AG10803 (cell line): ENCODE results near the gene FBXO44.

Source experiments
- DNase-seq: peaks from one replicate; pipeline ENCODE4 v3.0.0; 2010; ENCODE audit warnings: low read depth
- H3K4me3 ChIP-seq: 2 replicates; pipeline ENCODE4 v1.5.1; 2011; ENCODE audit warnings: mild to moderate bottlenecking, low read length, control low read depth
- CTCF ChIP-seq: conservative IDR thresholded peaks from 2 replicates; pipeline ENCODE4 v1.5.1; 2011; ENCODE audit warnings: mild to moderate bottlenecking, low read length, control low read depth, inconsistent platforms

The FBXO44 gene

GRCh38 chr1:11650331-11650991 is 4.2 kb upstream of the FBXO44 start:
- peak; percentile 54 for DNase-seq
- no peak overlapping the region for H3K4me3 ChIP-seq
- TF ChIP-seq CTCF = peak; percentile 52

GRCh38 chr1:11651017-11651416 is 3.7 kb upstream of the FBXO44 start:
- H3K4me3 ChIP-seq = no peak overlapping the region
- DNase-seq = no peak
- TF ChIP-seq CTCF = no peak

GRCh38 chr1:11652203-11652780 is 2.4 kb upstream of the FBXO44 start:
- no peak for TF ChIP-seq CTCF
- H3K4me3 ChIP-seq = no peak overlapping the region
- DNase-seq = no peak

- TF ChIP-seq CTCF = no peak
- H3K4me3 ChIP-seq = no peak overlapping the region
- no peak for DNase-seq
Observed at GRCh38 chr1:11653101-11653860, 1.4 kb upstream of the FBXO44 start.

- no peak for TF ChIP-seq CTCF
- H3K4me3 ChIP-seq = no peak overlapping the region
- no peak for DNase-seq
Observed at GRCh38 chr1:11653861-11654136, 878 bp upstream of the FBXO44 start.

- TF ChIP-seq CTCF = no peak
Observed at GRCh38 chr1:11654939-11655808, 497 bp downstream of the FBXO44 start.

More at GRCh38 chr1:11654939-11655808, 497 bp downstream of the FBXO44 start:
- no peak for DNase-seq
- H3K4me3 ChIP-seq = peak overlapping the region; percentile 67
